H1 (cell line): Measurements from ENCODE around the gene DDC. TPM values are rescaled to one million over a fixed set of nuclear protein-coding genes. Genes with fewer than 3 reads are reported as not detected.

Source experiments
- CTCF ChIA-PET: fragments of 300-600 bp; sonication (Branson Sonifier 250); formaldehyde crosslinking; loops from one replicate; lab custom pipeline; 2021; ENCODE audit not compliant: partially characterized antibody; lab: Charles Lee
- POLR2A ChIA-PET: fragments of 300-600 bp; sonication (Branson Sonifier 250); formaldehyde crosslinking; loops from one replicate; lab custom pipeline; 2021; ENCODE audit warnings: inconsistent platforms; ENCODE audit not compliant: partially characterized antibody; lab: Charles Lee
- DNase-seq, 2 experiments: peaks; one replicate each; pipeline versions ENCODE4 v3.0.0 to v3.0.0-alpha.2; 2010 to 2022; ENCODE audit warnings: low spot score in 2 of 2, low read depth in 1 of 2, mixed read lengths in 1 of 2
- FAIRE-seq: peaks from 2 replicates; lab custom pipeline; 2011; peaks lifted over from hg19 to GRCh38; lab: Jason Lieb, UNC
- H2AFZ ChIP-seq: 2 replicates; pipeline ENCODE4 v1.8.1; 2012; ENCODE audit warnings: low read length, inconsistent platforms
- H2AK5ac ChIP-seq: 2 replicates; pipeline ENCODE4 v1.6.1; 2013; ENCODE audit warnings: low read depth, low read length
- H2BK120ac ChIP-seq: replicated peaks from 2 replicates; pipeline ENCODE3; 2013; ENCODE audit warnings: low read depth, low read length, inconsistent platforms
- H2BK12ac ChIP-seq: 2 replicates; pipeline ENCODE4 v1.6.1; 2013; ENCODE audit warnings: low read depth, low read length
- H2BK15ac ChIP-seq: 2 replicates; pipeline ENCODE4 v1.6.1; 2013; ENCODE audit warnings: low read length
- H2BK20ac ChIP-seq: 2 replicates; pipeline ENCODE4 v1.6.1; 2013; ENCODE audit warnings: low read length
- H2BK5ac ChIP-seq: 2 replicates; pipeline ENCODE4 v1.6.1; 2013; ENCODE audit warnings: low read depth, low read length
- H3K14ac ChIP-seq: 2 replicates; pipeline ENCODE4 v1.6.1; 2013; ENCODE audit warnings: inconsistent platforms; ENCODE audit not compliant: insufficient read length
- H3K18ac ChIP-seq: 2 replicates; pipeline ENCODE4 v1.6.1; 2013; ENCODE audit warnings: low read length; ENCODE audit errors: extremely low read depth
- H3K23ac ChIP-seq: 2 replicates; pipeline ENCODE4 v1.6.1; 2013; ENCODE audit warnings: inconsistent platforms; ENCODE audit not compliant: insufficient read length
- H3K23me2 ChIP-seq: 2 replicates; pipeline ENCODE4 v1.6.1; 2013; ENCODE audit warnings: low read depth, low read length
- H3K27ac ChIP-seq: 2 replicates; pipeline ENCODE4 v1.6.1; 2011; ENCODE audit warnings: low read depth, low read length, inconsistent platforms
- H3K27me3 ChIP-seq, 4 experiments: replicated peaks in 1 of 4; 1 replicate in 1 of 4; 2 replicates in 3 of 4; pipeline versions ENCODE4 v1.6.1 to v1.8.1; 2011 to 2013; ENCODE audit warnings: low read length in 3 of 4, mild to moderate bottlenecking in 3 of 4, inconsistent platforms in 2 of 4, mixed read lengths in 2 of 4, moderate library complexity in 1 of 4; ENCODE audit not compliant: control insufficient read depth in 3 of 4, insufficient read depth in 3 of 4; ENCODE audit errors: extremely low read depth in 1 of 4
- H3K36me3 ChIP-seq, 4 experiments: 2 replicates each; pipeline versions ENCODE4 v1.6.1 to v1.8.1; 2011 to 2013; ENCODE audit warnings: mild to moderate bottlenecking in 4 of 4, low read length in 3 of 4, moderate library complexity in 2 of 4, control low read depth in 1 of 4, inconsistent platforms in 1 of 4; ENCODE audit not compliant: insufficient read depth in 4 of 4, control insufficient read depth in 2 of 4
- H3K4ac ChIP-seq: replicated peaks from 2 replicates; pipeline ENCODE3; 2013; ENCODE audit warnings: low read length, low read depth, mixed read lengths, inconsistent platforms; ENCODE audit not compliant: insufficient read length
- H3K4me1 ChIP-seq, 4 experiments: replicated peaks in 1 of 4; 1 replicate in 1 of 4; 2 replicates in 3 of 4; pipeline versions ENCODE4 v1.6.1 to v1.8.1; 2011 to 2013; ENCODE audit warnings: low read length in 3 of 4, inconsistent platforms in 2 of 4, mixed read lengths in 1 of 4; ENCODE audit not compliant: insufficient read depth in 4 of 4, control insufficient read depth in 3 of 4
- H3K4me2 ChIP-seq, 2 experiments: 2 replicates each; pipeline versions ENCODE4 v1.6.1 to v1.8.1; 2011 to 2013; ENCODE audit warnings: low read depth in 2 of 2, low read length in 2 of 2, control low read depth in 1 of 2, inconsistent platforms in 1 of 2, mild to moderate bottlenecking in 1 of 2; ENCODE audit not compliant: insufficient read depth in 1 of 2
- H3K4me3 ChIP-seq, 4 experiments: fragments of 200-600, 300-600 bp in 1 of 4; sonication (generic), shearing (Covaris generic), sonication (Bioruptor Twin) in 1 of 4; 2 replicates each; pipeline versions ENCODE4 v1.5.1 to v1.8.1; 2011 to 2016; ENCODE audit warnings: low read length in 4 of 4, low read depth in 3 of 4, control low read depth in 2 of 4, inconsistent platforms in 2 of 4, mild to moderate bottlenecking in 2 of 4, mixed read lengths in 1 of 4, moderate library complexity in 1 of 4; ENCODE audit not compliant: insufficient read depth in 2 of 4; ENCODE audit errors: extremely low read depth in 1 of 4
- H3K56ac ChIP-seq: replicated peaks from 2 replicates; pipeline ENCODE3; 2013; ENCODE audit warnings: low read depth, mild to moderate bottlenecking, mixed read lengths, low read length, inconsistent platforms; ENCODE audit not compliant: insufficient read length
- H3K79me1 ChIP-seq: 2 replicates; pipeline ENCODE4 v1.6.1; 2013; ENCODE audit warnings: low read depth, low read length, control low read depth
- H3K79me2 ChIP-seq, 2 experiments: 2 replicates each; pipeline versions ENCODE4 v1.6.1 to v1.8.1; 2012 to 2013; ENCODE audit warnings: low read length in 2 of 2, mild to moderate bottlenecking in 2 of 2, inconsistent platforms in 1 of 2; ENCODE audit not compliant: insufficient read depth in 2 of 2, control insufficient read depth in 1 of 2
- H3K9ac ChIP-seq, 4 experiments: replicated peaks in 1 of 4; 1 replicate in 1 of 4; 2 replicates in 3 of 4; pipeline versions ENCODE4 v1.6.1 to v1.8.1; 2011 to 2013; ENCODE audit warnings: low read depth in 3 of 4, low read length in 3 of 4, control low read depth in 2 of 4, mild to moderate bottlenecking in 2 of 4, moderate library complexity in 2 of 4, inconsistent platforms in 1 of 4; ENCODE audit errors: extremely low read depth in 1 of 4
- H3K9me3 ChIP-seq, 2 experiments: 2 replicates each; pipeline versions ENCODE4 v1.6.1 to v1.8.1; 2012 to 2013; ENCODE audit warnings: mild to moderate bottlenecking in 2 of 2, moderate library complexity in 2 of 2, control low read depth in 1 of 2, inconsistent platforms in 1 of 2, low read depth in 1 of 2, low read length in 1 of 2, mixed read lengths in 1 of 2; ENCODE audit not compliant: insufficient read depth in 2 of 2
- H4K20me1 ChIP-seq, 2 experiments: replicated peaks in 1 of 2; 2 replicates each; pipeline versions ENCODE3 to v1.8.1; 2011 to 2013; ENCODE audit warnings: inconsistent platforms in 2 of 2, low read length in 2 of 2, mild to moderate bottlenecking in 1 of 2; ENCODE audit not compliant: insufficient read depth in 2 of 2, control insufficient read depth in 1 of 2
- H4K5ac ChIP-seq: 2 replicates; pipeline ENCODE4 v1.6.1; 2013; ENCODE audit warnings: low read length, low read depth, mixed read lengths, inconsistent platforms; ENCODE audit not compliant: insufficient read length
- H4K8ac ChIP-seq: 2 replicates; pipeline ENCODE4 v1.8.0; 2013; ENCODE audit warnings: mild to moderate bottlenecking, moderate library complexity, low read length, inconsistent platforms; ENCODE audit not compliant: insufficient read depth; ENCODE audit errors: extremely low read depth
- H4K91ac ChIP-seq: replicated peaks from 2 replicates; pipeline ENCODE3; 2013; ENCODE audit warnings: low read length, mixed read lengths, inconsistent platforms; ENCODE audit not compliant: insufficient read length
- POLR2A ChIP-seq, 2 experiments: IDR thresholded peaks; 1 replicate in 1 of 2; 2 replicates in 1 of 2; pipeline ENCODE4 v1.6.1; 2011; ENCODE audit warnings: low read depth in 2 of 2, low read length in 2 of 2, mild to moderate bottlenecking in 2 of 2; ENCODE audit errors: control extremely low read depth in 1 of 2
- WGBS, 2 experiments: shearing (Covaris generic) in 1 of 2; methylation state at CpG; one replicate each; pipeline versions ENCODE4 v1.1.6 to v1.1.7; 2013 to 2015; ENCODE audit warnings: low lambda C conversion rate in 2 of 2, mixed read lengths in 2 of 2, inconsistent platforms in 1 of 2, low coverage in 1 of 2, missing lambda C conversion rate in 1 of 2; ENCODE audit not compliant: insufficient replicate concordance in 2 of 2, insufficient coverage in 1 of 2, insufficient read length in 1 of 2; ENCODE audit errors: extremely low coverage in 1 of 2, missing lambda C conversion rate in 1 of 2; 5-methylcytosine and 5-hydroxymethylcytosine counted together
- polyA plus RNA-seq, 7 experiments: library from polyadenylated mRNA; depleted of rRNA in 3 of 7; stranded (reverse) in 5 of 7; unstranded in 2 of 7; fragments of >200 nt in 5 of 7; fragments of 200-250 nt in 2 of 7; gene quantifications; 1 replicate in 5 of 7; 2 replicates in 1 of 7; 4 replicates in 1 of 7; pipeline versions ENCODE4 v1.2.1 to v1.2.3, GENCODE V29; 2011 to 2013; ENCODE audit warnings: missing spikeins in 2 of 7, mixed read lengths in 2 of 7
- total RNA-seq: library from RNA; stranded (reverse); fragmentation: NEBNext Ultra II Directional; extraction: Animal tissue kit (Norgen Biotek cat#: 25700); gene quantifications from 2 replicates; pipeline ENCODE4 v1.2.1, GENCODE V29; 2021

Gene DDC
- total and polyA plus RNA-seq, 2 of the 8 experiments (the other 6 are each of a cell fraction or from before 2014, with no cell fraction given), result 0.05 TPM; not detected in 1

DNA sequence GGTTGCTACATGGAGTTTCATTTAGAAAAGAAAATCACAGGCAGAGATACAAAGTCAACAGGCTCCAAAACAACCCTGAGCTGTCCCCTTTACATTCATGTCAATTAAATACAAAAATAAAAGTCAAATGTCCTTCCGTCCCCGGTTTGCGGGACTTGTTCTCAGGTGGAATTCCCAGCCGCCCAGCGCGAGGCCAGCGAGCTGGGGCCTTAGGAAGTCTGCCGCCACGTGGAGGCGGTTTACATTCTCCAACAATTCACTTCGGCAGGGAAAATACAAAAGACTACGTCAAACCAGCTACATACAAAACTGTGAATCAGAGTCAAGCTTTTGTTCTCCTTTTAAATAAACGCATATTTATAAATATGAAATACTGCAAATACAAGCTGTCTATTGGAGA lies 25.3 kb upstream of the DDC start:
- no peak overlapping the region for H2BK120ac ChIP-seq
- H3K4me3 ChIP-seq, result no peak overlapping the region
- no peak overlapping the region for H3K14ac ChIP-seq
- H3K27me3 ChIP-seq, result no peaks in the 10 kb centered on the region
- POLR2A ChIA-PET, result no interaction called here
- H4K91ac ChIP-seq, result no peak overlapping the region
- no peak overlapping the region for H2BK12ac ChIP-seq
- H4K5ac ChIP-seq, result no peak overlapping the region
- no peak overlapping the region for H3K18ac ChIP-seq
- H3K9ac ChIP-seq, result no peak overlapping the region
- no peaks in the 10 kb centered on the region for H3K23me2 ChIP-seq
- H3K4me1 ChIP-seq, result no peaks in the 10 kb centered on the region; a peak in 1 of 7 replicates
- no peak overlapping the region for H2BK5ac ChIP-seq
- H3K79me2 ChIP-seq, result no peaks in the 10 kb centered on the region
- no peak for FAIRE-seq
- peaks cover 0 to 2% of the 10 kb centered on the region in 2 experiments for H4K20me1 ChIP-seq
- no peak overlapping the region for H2BK20ac ChIP-seq
- H3K56ac ChIP-seq, result no peak overlapping the region
- no peak overlapping the region for H2AFZ ChIP-seq
- WGBS, 2 experiments, result 90% methylated on average over 13 of the region's 13 CpGs; no CpG with 5 or more reads in 1 of the 2 experiments
- no peak overlapping the region for H3K4me2 ChIP-seq
- H3K9me3 ChIP-seq, result no peaks in the 10 kb centered on the region; a peak in 1 of 4 replicates
- CTCF ChIA-PET, result interaction anchor here (0.6 to 3.0 kb wide), 11 partner anchors 8 to 463 kb away, joined by 3 to 16 read pairs (median 4); no protein-coding TSS in a partner anchor
- no peak for TF ChIP-seq POLR2A (IDR thresholded peaks at IDR 0.05; ENCODE audit: control extremely low read depth in 1 of 2, low read depth in 2 of 2, low read length in 2 of 2)
- H2AK5ac ChIP-seq, result no peak overlapping the region
- peaks cover 3 to 13% (median 10%) of the 10 kb centered on the region in 4 experiments; a peak in 7 of 8 replicates for H3K36me3 ChIP-seq
- no peak overlapping the region for H3K23ac ChIP-seq
- DNase-seq, result no peak
- H3K27ac ChIP-seq, result no peak overlapping the region
- no peak overlapping the region for H4K8ac ChIP-seq
- no peak overlapping the region for H3K4ac ChIP-seq
- no peaks in the 10 kb centered on the region for H3K79me1 ChIP-seq
- H2BK15ac ChIP-seq, result no peak overlapping the region
